GM23338 (cell line): ENCODE data around the gene RNLS. TPM values are rescaled to one million over a fixed set of nuclear protein-coding genes. Genes with fewer than 3 reads are reported as not detected.

Experiments used
- ATAC-seq: fragments of 200-7000 bp; cut with Tn5 transposase; 3 replicates; pipeline ENCODE4 v1.9.1; 2020
- DNase-seq: peaks from one replicate; pipeline ENCODE4 v3.0.0-alpha.2; 2015; ENCODE audit warnings: low spot score
- H2AFZ ChIP-seq: fragments of 200-600 bp; sonication (generic); 2 replicates; pipeline ENCODE4 v1.8.0; 2016; ENCODE audit warnings: antibody characterized with exemption, mild to moderate bottlenecking, moderate library complexity
- H3F3A ChIP-seq: fragments of 200-600 bp; sonication (generic); replicated peaks from 2 replicates; pipeline ENCODE4 v1.8.0; 2017; ENCODE audit warnings: antibody characterized with exemption, mixed run types, low read depth
- H3K27ac ChIP-seq: fragments of 200-600 bp; sonication (generic); 2 replicates; pipeline ENCODE4 v1.6.1; 2016; ENCODE audit warnings: low read depth
- H3K27me3 ChIP-seq: fragments of 200-600 bp; sonication (generic); 2 replicates; pipeline ENCODE4 v1.8.0; 2016; ENCODE audit warnings: mild to moderate bottlenecking, mixed run types, moderate library complexity; ENCODE audit not compliant: insufficient read depth
- H3K36me3 ChIP-seq: fragments of 200-600 bp; sonication (generic); 2 replicates; pipeline ENCODE4 v1.8.0; 2016; ENCODE audit warnings: mild to moderate bottlenecking; ENCODE audit not compliant: insufficient read depth
- H3K4me1 ChIP-seq: fragments of 200-600 bp; sonication (generic); 2 replicates; pipeline ENCODE4 v1.8.0; 2016; ENCODE audit warnings: mild to moderate bottlenecking, moderate library complexity; ENCODE audit not compliant: insufficient read depth
- H3K4me2 ChIP-seq: fragments of 200-600 bp; sonication (generic); 2 replicates; pipeline ENCODE4 v1.7.1; 2017; ENCODE audit warnings: mixed run types
- H3K4me3 ChIP-seq: fragments of 200-600 bp; sonication (generic); 2 replicates; pipeline ENCODE4 v1.6.1; 2016; ENCODE audit warnings: mixed run types
- H3K79me2 ChIP-seq: fragments of 200-600 bp; sonication (generic); replicated peaks from 2 replicates; pipeline ENCODE4 v1.8.0; 2017; ENCODE audit warnings: mild to moderate bottlenecking; ENCODE audit not compliant: insufficient read depth
- H3K9me2 ChIP-seq: fragments of 200-600 bp; sonication (generic); 2 replicates; pipeline ENCODE4 v1.8.0; 2017; ENCODE audit not compliant: insufficient read depth
- H4K20me1 ChIP-seq: fragments of 200-600 bp; sonication (generic); replicated peaks from 2 replicates; pipeline ENCODE4 v1.8.0; 2017; ENCODE audit warnings: mild to moderate bottlenecking; ENCODE audit not compliant: insufficient read depth
- H3K27ac Mint-ChIP-seq: 2 replicates; pipeline ENCODE4 v1.8.0; 2020; ENCODE audit warnings: inconsistent platforms, mild to moderate bottlenecking, moderate library complexity, mixed read lengths
- H3K27me3 Mint-ChIP-seq: 3 replicates; pipeline ENCODE4 v1.8.0; 2022; ENCODE audit warnings: low read depth, mild to moderate bottlenecking, moderate library complexity, mixed read lengths, inconsistent platforms; ENCODE audit not compliant: insufficient read depth, poor library complexity
- H3K36me3 Mint-ChIP-seq: 3 replicates; pipeline ENCODE4 v1.8.0; 2021; ENCODE audit warnings: low read depth, mild to moderate bottlenecking, inconsistent platforms, moderate library complexity, mixed read lengths
- H3K4me1 Mint-ChIP-seq: 3 replicates; pipeline ENCODE4 v1.8.0; 2020; ENCODE audit warnings: mild to moderate bottlenecking, inconsistent platforms, mixed read lengths
- H3K4me3 Mint-ChIP-seq: 3 replicates; pipeline ENCODE4 v1.8.0; 2021; ENCODE audit warnings: moderate library complexity, mild to moderate bottlenecking, inconsistent platforms, mixed read lengths
- H3K9me3 Mint-ChIP-seq: 3 replicates; pipeline ENCODE4 v1.8.0; 2020; ENCODE audit warnings: moderate library complexity, mild to moderate bottlenecking, inconsistent platforms, mixed read lengths
- CREB1 ChIP-seq: fragments of 250-450 bp; sonication (Bioruptor Pico); IDR thresholded peaks from 2 replicates; pipeline ENCODE4 v1.5.0; 2020; ENCODE audit warnings: low read depth, mild to moderate bottlenecking, moderate library complexity
- ETS1 ChIP-seq: IDR thresholded peaks from 2 replicates; pipeline ENCODE4 v1.6.1; 2016; ENCODE audit warnings: antibody characterized with exemption
- EZH2phosphoT487 ChIP-seq: fragments of 200-600 bp; sonication (generic); IDR thresholded peaks from one replicate; pipeline ENCODE4 v1.8.1; 2018; ENCODE audit warnings: antibody characterized with exemption; ENCODE audit not compliant: unreplicated experiment
- JUNB ChIP-seq: IDR thresholded peaks from one replicate; pipeline ENCODE4 v1.6.1; 2016; ENCODE audit warnings: antibody characterized with exemption; ENCODE audit not compliant: unreplicated experiment
- POLR2AphosphoS5 ChIP-seq: IDR thresholded peaks from 2 replicates; pipeline ENCODE4 v1.6.1; 2016; ENCODE audit warnings: antibody characterized with exemption, low read depth
- REST ChIP-seq: IDR thresholded peaks from one replicate; pipeline ENCODE4 v1.6.1; 2018; ENCODE audit warnings: antibody characterized with exemption; ENCODE audit not compliant: unreplicated experiment
- ZNF114 ChIP-seq: fragments of 250-450 bp; sonication (Bioruptor Pico); IDR thresholded peaks from 2 replicates; pipeline ENCODE4 v1.5.0; 2020; ENCODE audit warnings: mild to moderate bottlenecking, moderate library complexity
- ZNF331 ChIP-seq: fragments of 250-450 bp; sonication (Bioruptor Pico); IDR thresholded peaks from 2 replicates; pipeline ENCODE4 v1.5.0; 2020; ENCODE audit warnings: low read depth, mild to moderate bottlenecking, moderate library complexity
- ZNF462 ChIP-seq: fragments of 250-450 bp; sonication (Bioruptor Pico); IDR thresholded peaks from 2 replicates; pipeline ENCODE4 v1.5.0; 2020; ENCODE audit warnings: mild to moderate bottlenecking, moderate library complexity
- polyA plus RNA-seq: library from polyadenylated mRNA; unstranded; fragments of >200 nt; fragmentation: Nextera tagmentation; extraction: Ambion mirVana; gene quantifications from 2 replicates; pipeline ENCODE4 v1.2.1, GENCODE V29; 2016
- total RNA-seq: library from RNA; depleted of rRNA; stranded (reverse); fragments of >200 nt; shearing (Covaris generic); gene quantifications from 2 replicates; pipeline ENCODE4 v1.2.3, GENCODE V29; 2014

RNLS gene
- total and polyA plus RNA-seq, 2 experiments from 2014 or later: 8.8 to 15.2 TPM

GRCh38 chr10:88288320-88289059, 294.6 kb downstream of the RNLS start:
- no peak overlapping the region for H3K27ac Mint-ChIP-seq
- no peaks in the 10 kb centered on the region for H3K36me3 Mint-ChIP-seq
- ATAC-seq: no peak
- H3K4me1 Mint-ChIP-seq: no peaks in the 10 kb centered on the region
- H2AFZ ChIP-seq: no peak overlapping the region
- H3K27me3 ChIP-seq: no peaks in the 10 kb centered on the region
- no peaks in the 10 kb centered on the region for H3K4me1 ChIP-seq
- H3K79me2 ChIP-seq: no peaks in the 10 kb centered on the region
- no peak overlapping the region for H3K27ac ChIP-seq
- no peak overlapping the region for H3K4me3 ChIP-seq
- no peak overlapping the region for H3K4me2 ChIP-seq
- no peak overlapping the region for H3K4me3 Mint-ChIP-seq
- no peak for TF ChIP-seq ETS1
- no peak for TF ChIP-seq JUNB
- no peak for TF ChIP-seq REST
- no peak for TF ChIP-seq ZNF114 (CRISPR knock-in tag)
- H3K27me3 Mint-ChIP-seq: peaks cover 2% of the 10 kb centered on the region
- no peak for DNase-seq
- no peaks in the 10 kb centered on the region for H4K20me1 ChIP-seq
- H3K9me2 ChIP-seq: no peaks in the 10 kb centered on the region
- H3F3A ChIP-seq: no peaks in the 10 kb centered on the region
- H3K36me3 ChIP-seq: no peaks in the 10 kb centered on the region
- H3K9me3 Mint-ChIP-seq: no peaks in the 10 kb centered on the region

- Histone ChIP-seq H3K9me2 (no peaks in the 10 kb centered on the region), H4K20me1 (no peaks in the 10 kb centered on the region), H3K27me3 (no peaks in the 10 kb centered on the region), H3K4me1 (no peaks in the 10 kb centered on the region), H3K4me3 (no peak overlapping the region), H3K27ac (no peak overlapping the region), H3K36me3 (no peaks in the 10 kb centered on the region), H2AFZ (no peak overlapping the region), H3K4me2 (no peak overlapping the region), H3K79me2 (no peaks in the 10 kb centered on the region), H3F3A (no peaks in the 10 kb centered on the region)
- H3K36me3 Mint-ChIP-seq: no peaks in the 10 kb centered on the region
- DNase-seq: no peak
- H3K27me3 Mint-ChIP-seq: peaks cover 3% of the 10 kb centered on the region
- H3K9me3 Mint-ChIP-seq: no peaks in the 10 kb centered on the region
- 0 out of 2 replicates have a peak overlapping the region, but pooled peaks have one; percentile 32 for H3K27ac Mint-ChIP-seq
- peaks cover 10% of the 10 kb centered on the region for H3K4me1 Mint-ChIP-seq
- H3K4me3 Mint-ChIP-seq: no peak overlapping the region
- ATAC-seq: no peak
- TF ChIP-seq ZNF462 (CRISPR knock-in tag): no peak
- TF ChIP-seq ETS1: no peak
- no peak for TF ChIP-seq CREB1
- TF ChIP-seq ZNF114 (CRISPR knock-in tag): no peak
- no peak for TF ChIP-seq EZH2phosphoT487
- TF ChIP-seq POLR2AphosphoS5: no peak
- TF ChIP-seq JUNB: no peak
- TF ChIP-seq ZNF331 (CRISPR knock-in tag): no peak
Observed at GRCh38 chr10:88286030-88286429, 297.1 kb downstream of the RNLS start.
